Measurements from ENCODE around the gene DPF3. TPM values are rescaled to one million over a fixed set of nuclear protein-coding genes. Genes with fewer than 3 reads are reported as not detected.
A peak's percentile ranks its signal among the peaks of the same experiment; 100 is the strongest.

Gene DPF3
- total RNA-seq, 3 donors from 2014 or later (not counting 1 experiment from before 2014, with no cell fraction given) = 1.4 to 1.8 (median 1.4) TPM

- peaks cover 49 to 52% of the 10 kb centered on the region in 2 donors for H3K4me1 Mint-ChIP-seq
- peaks cover 64 to 68% of the 10 kb centered on the region in 2 donors for H3K27me3 Mint-ChIP-seq (ENCODE audit: low read depth in 2 of 2)
- H3K9me3 Mint-ChIP-seq = no peaks in the 10 kb centered on the region
- WGBS (ENCODE audit: insufficient coverage) = 91% methylated on average over 8 of the region's 8 CpGs
- no peak for ATAC-seq
- no peaks in the 10 kb centered on the region for H3K36me3 Mint-ChIP-seq
- Histone ChIP-seq H3K9me3 (ENCODE audit: control insufficient read depth, insufficient read depth, low read length) (no peaks in the 10 kb centered on the region), H3K36me3 (ENCODE audit: control insufficient read depth, insufficient read depth, low read length) (no peaks in the 10 kb centered on the region), H3K27ac (ENCODE audit: low read length) (no peak overlapping the region), H3K27me3 (ENCODE audit: control insufficient read depth, insufficient read depth, low read length) (peaks cover 46% of the 10 kb centered on the region), H3K4me1 (ENCODE audit: control insufficient read depth, insufficient read depth, low read length) (peaks cover 50% of the 10 kb centered on the region), H3K4me3 (ENCODE audit: low read length) (no peak overlapping the region)
- DNase-seq = no peak
- peak overlapping the region; percentile 11 for H3K4me3 Mint-ChIP-seq
- intact Hi-C loops (cut with micrococcal nuclease) = loop anchor here (2.0 kb wide), 2 partner anchors 77 to 121 kb away; no protein-coding TSS in a partner anchor
- no peak for TF ChIP-seq CTCF (IDR thresholded peaks at IDR 0.05)
- H3K27ac Mint-ChIP-seq = no peak overlapping the region
Observed at GRCh38 chr14:72595152-72595862, 298.6 kb downstream of the DPF3 start.

- TF ChIP-seq CTCF (IDR thresholded peaks at IDR 0.05) = no peak
- Mint-ChIP-seq H3K27ac (peak overlapping the region; percentile 19 to 28), H3K36me3 (no peaks in the 10 kb centered on the region), H3K4me1 (peaks cover 54 to 56% of the 10 kb centered on the region in 2 donors), H3K9me3 (no peaks in the 10 kb centered on the region), H3K27me3 (ENCODE audit: low read depth in 2 of 2) (peaks cover 72% of the 10 kb centered on the region in 2 donors), H3K4me3 (peak overlapping the region; percentile 77)
- no peak overlapping the region for H3K27ac ChIP-seq (ENCODE audit: low read length)
- WGBS (ENCODE audit: insufficient coverage) = 12% methylated on average over 14 of the region's 14 CpGs
- peaks cover 50% of the 10 kb centered on the region for H3K4me1 ChIP-seq (ENCODE audit: control insufficient read depth, insufficient read depth, low read length)
- H3K36me3 ChIP-seq (ENCODE audit: control insufficient read depth, insufficient read depth, low read length) = no peaks in the 10 kb centered on the region
- ATAC-seq (peak; percentile 86 to 96 (median 88)), DNase-seq (peak; percentile 44 to 74)
- H3K9me3 ChIP-seq (ENCODE audit: control insufficient read depth, insufficient read depth, low read length) = no peaks in the 10 kb centered on the region
- intact Hi-C loops (cut with micrococcal nuclease) = loop anchor here (2.0 to 5.0 kb wide), 4 partner anchors 75 to 298 kb away; partner anchors contain the start of gene DPF3
- H3K27me3 ChIP-seq (ENCODE audit: control insufficient read depth, insufficient read depth, low read length) = peaks cover 49% of the 10 kb centered on the region
- H3K4me3 ChIP-seq (ENCODE audit: low read length) = no peak overlapping the region
Observed at GRCh38 chr14:72594099-72594901, 299.6 kb downstream of the DPF3 start.

GRCh38 chr14:72591391-72591790, 302.5 kb downstream of the DPF3 start:
- Histone ChIP-seq H3K4me3 (ENCODE audit: low read length) (no peak overlapping the region), H3K27me3 (ENCODE audit: control insufficient read depth, insufficient read depth, low read length) (peaks cover 42% of the 10 kb centered on the region), H3K4me1 (ENCODE audit: control insufficient read depth, insufficient read depth, low read length) (peaks cover 45% of the 10 kb centered on the region), H3K9me3 (ENCODE audit: control insufficient read depth, insufficient read depth, low read length) (no peaks in the 10 kb centered on the region), H3K36me3 (ENCODE audit: control insufficient read depth, insufficient read depth, low read length) (no peaks in the 10 kb centered on the region), H3K27ac (ENCODE audit: low read length) (no peak overlapping the region)
- Mint-ChIP-seq H3K27ac (no peak overlapping the region), H3K4me3 (no peak overlapping the region), H3K36me3 (peaks cover 5% of the 10 kb centered on the region), H3K9me3 (no peaks in the 10 kb centered on the region), H3K27me3 (ENCODE audit: low read depth in 2 of 2) (peaks cover 77 to 82% of the 10 kb centered on the region in 2 donors), H3K4me1 (peaks cover 55 to 56% of the 10 kb centered on the region in 2 donors)
- no peak for TF ChIP-seq CTCF (IDR thresholded peaks at IDR 0.05)
- DNase-seq (no peak), ATAC-seq (no peak)
- intact Hi-C loops (cut with micrococcal nuclease) = loop anchor here (5.0 kb wide), 2 partner anchors 139 to 301 kb away; partner anchors contain the start of gene DPF3
- whole genome bisulfite sequencing (ENCODE audit: insufficient coverage) = 82% methylated on average over 4 of the region's 4 CpGs
